ENCODE data around the gene LGMN. TPM values are rescaled to one million over a fixed set of nuclear protein-coding genes. Genes with fewer than 3 reads are reported as not detected.

LGMN gene
- total and polyA plus RNA-seq, 4 donors = 115 to 182 (median 136) TPM

GRCh38 chr14:92659765-92660561 is 88.5 kb downstream of the LGMN start:
- Histone ChIP-seq H3K4me1 (ENCODE audit: control insufficient read depth in 5 of 5, insufficient read depth in 5 of 5, low read length in 5 of 5) (peaks cover 0 to 27% (median 0%) of the 10 kb centered on the region in 5 donors), H3K9ac (ENCODE audit: insufficient read depth in 1 of 2, low read length in 2 of 2) (no peak overlapping the region), H3K36me3 (ENCODE audit: control insufficient read depth in 4 of 4, insufficient read depth in 4 of 4, low read length in 4 of 4) (peaks cover 0 to 30% (median 12%) of the 10 kb centered on the region in 4 donors), H3K9me3 (ENCODE audit: control insufficient read depth in 4 of 4, insufficient read depth in 3 of 4, low read length in 3 of 4) (no peaks in the 10 kb centered on the region), H3K27me3 (ENCODE audit: control insufficient read depth in 3 of 3, insufficient read depth in 3 of 3, low read length in 2 of 3) (no peaks in the 10 kb centered on the region), H3K4me3 (no peak overlapping the region), H3K27ac (ENCODE audit: low read depth in 1 of 2, low read length in 1 of 2) (peak overlapping the region; percentile 55 to 83)
- peak; percentile 51 for ATAC-seq (ENCODE audit: insufficient read depth, low FRiP score)
- DNase-seq = no peak
- WGBS, 2 donors = 50 to 64% methylated on average over 11 of the region's 11 CpGs
- no peak for TF ChIP-seq CTCF (IDR thresholded peaks at IDR 0.05; ENCODE audit: control extremely low read depth, extremely low read depth)

- no peaks in the 10 kb centered on the region for H3K9me3 ChIP-seq (ENCODE audit: control insufficient read depth in 4 of 4, insufficient read depth in 3 of 4, low read length in 3 of 4)
- H3K4me1 ChIP-seq (ENCODE audit: control insufficient read depth in 5 of 5, insufficient read depth in 5 of 5, low read length in 5 of 5) = peaks cover 0 to 27% (median 0%) of the 10 kb centered on the region in 5 donors
- DNase-seq (no peak), ATAC-seq (ENCODE audit: insufficient read depth, low FRiP score) (no peak)
- no peak for TF ChIP-seq CTCF (IDR thresholded peaks at IDR 0.05; ENCODE audit: control extremely low read depth, extremely low read depth)
- peak overlapping the region in 1 of 2 donors; percentile 71 for H3K27ac ChIP-seq (ENCODE audit: low read depth in 1 of 2, low read length in 1 of 2)
- no peak overlapping the region for H3K9ac ChIP-seq (ENCODE audit: insufficient read depth in 1 of 2, low read length in 2 of 2)
- peaks cover 0 to 28% (median 12%) of the 10 kb centered on the region in 4 donors for H3K36me3 ChIP-seq (ENCODE audit: control insufficient read depth in 4 of 4, insufficient read depth in 4 of 4, low read length in 4 of 4)
- no peak overlapping the region for H3K4me3 ChIP-seq
- no peaks in the 10 kb centered on the region for H3K27me3 ChIP-seq (ENCODE audit: control insufficient read depth in 3 of 3, insufficient read depth in 3 of 3, low read length in 2 of 3)
Measured at GRCh38 chr14:92658684-92659083, 89.7 kb downstream of the LGMN start.

- Histone ChIP-seq H3K4me1 (ENCODE audit: control insufficient read depth in 5 of 5, insufficient read depth in 5 of 5, low read length in 5 of 5) (peaks cover 0 to 27% (median 0%) of the 10 kb centered on the region in 5 donors), H3K9me3 (ENCODE audit: control insufficient read depth in 4 of 4, insufficient read depth in 3 of 4, low read length in 3 of 4) (no peaks in the 10 kb centered on the region), H3K27me3 (ENCODE audit: control insufficient read depth in 3 of 3, insufficient read depth in 3 of 3, low read length in 2 of 3) (no peaks in the 10 kb centered on the region), H3K9ac (ENCODE audit: insufficient read depth in 1 of 2, low read length in 2 of 2) (no peak overlapping the region), H3K4me3 (no peak overlapping the region), H3K36me3 (ENCODE audit: control insufficient read depth in 4 of 4, insufficient read depth in 4 of 4, low read length in 4 of 4) (peaks cover 0 to 28% (median 12%) of the 10 kb centered on the region in 4 donors), H3K27ac (ENCODE audit: low read depth in 1 of 2, low read length in 1 of 2) (peak overlapping the region in 1 of 2 donors; percentile 61)
- ATAC-seq (ENCODE audit: insufficient read depth, low FRiP score) (no peak), DNase-seq (no peak)
- no peak for TF ChIP-seq CTCF (IDR thresholded peaks at IDR 0.05; ENCODE audit: control extremely low read depth, extremely low read depth)
- 73 to 82% methylated on average over 13 of the region's 13 CpGs for WGBS, 2 donors
Measured at GRCh38 chr14:92658160-92658559, 90.3 kb downstream of the LGMN start.

Measured in lung (tissue), 12 donors.